Omental fat pad (tissue), 4 donors: ENCODE results near the gene ALDH7A1. TPM values are rescaled to one million over a fixed set of nuclear protein-coding genes. Genes with fewer than 3 reads are reported as not detected.
"Not testable (repeated sequence)": the region's sequence is repeated elsewhere in the genome, so short reads cannot be mapped to it uniquely, and the experiment has no call there.

Experiments used
- ATAC-seq: fragments of 150-250 bp; one replicate; pipeline ENCODE4 v1.9.1; 2016; ENCODE audit warnings: mild to moderate bottlenecking, moderate library complexity; ENCODE audit not compliant: low FRiP score
- DNase-seq: peaks from one replicate; pipeline ENCODE4 v3.0.0-alpha.2; 2019; ENCODE audit warnings: low spot score
- total RNA-seq, 4 donors: library from RNA; depleted of rRNA; stranded (reverse); fragments of >200 nt; gene quantifications; one replicate each; pipeline ENCODE4 v1.1.0, GENCODE V29; 2016
- TF ChIP-seq, protein P1 (sequence below), 3 donors: fragments of 450-650 bp; IDR thresholded peaks; one replicate each; pipeline ENCODE4 v1.5.1; 2016 to 2017; ENCODE audit warnings: antibody characterized with exemption in 3 of 3, mild to moderate bottlenecking in 3 of 3, moderate library complexity in 2 of 3

ALDH7A1 gene
- total RNA-seq, 4 donors from 2014 or later: 14.8 to 32.6 (median 17.9) TPM

- ATAC-seq: peak; percentile 54
- no peak for DNase-seq
- TF ChIP-seq, protein P1, sequence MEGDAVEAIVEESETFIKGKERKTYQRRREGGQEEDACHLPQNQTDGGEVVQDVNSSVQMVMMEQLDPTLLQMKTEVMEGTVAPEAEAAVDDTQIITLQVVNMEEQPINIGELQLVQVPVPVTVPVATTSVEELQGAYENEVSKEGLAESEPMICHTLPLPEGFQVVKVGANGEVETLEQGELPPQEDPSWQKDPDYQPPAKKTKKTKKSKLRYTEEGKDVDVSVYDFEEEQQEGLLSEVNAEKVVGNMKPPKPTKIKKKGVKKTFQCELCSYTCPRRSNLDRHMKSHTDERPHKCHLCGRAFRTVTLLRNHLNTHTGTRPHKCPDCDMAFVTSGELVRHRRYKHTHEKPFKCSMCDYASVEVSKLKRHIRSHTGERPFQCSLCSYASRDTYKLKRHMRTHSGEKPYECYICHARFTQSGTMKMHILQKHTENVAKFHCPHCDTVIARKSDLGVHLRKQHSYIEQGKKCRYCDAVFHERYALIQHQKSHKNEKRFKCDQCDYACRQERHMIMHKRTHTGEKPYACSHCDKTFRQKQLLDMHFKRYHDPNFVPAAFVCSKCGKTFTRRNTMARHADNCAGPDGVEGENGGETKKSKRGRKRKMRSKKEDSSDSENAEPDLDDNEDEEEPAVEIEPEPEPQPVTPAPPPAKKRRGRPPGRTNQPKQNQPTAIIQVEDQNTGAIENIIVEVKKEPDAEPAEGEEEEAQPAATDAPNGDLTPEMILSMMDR (IDR thresholded peaks at IDR 0.05): no peak
Observed at GRCh38 chr5:126525630-126526245, 69.3 kb downstream of the ALDH7A1 start.

DNA sequence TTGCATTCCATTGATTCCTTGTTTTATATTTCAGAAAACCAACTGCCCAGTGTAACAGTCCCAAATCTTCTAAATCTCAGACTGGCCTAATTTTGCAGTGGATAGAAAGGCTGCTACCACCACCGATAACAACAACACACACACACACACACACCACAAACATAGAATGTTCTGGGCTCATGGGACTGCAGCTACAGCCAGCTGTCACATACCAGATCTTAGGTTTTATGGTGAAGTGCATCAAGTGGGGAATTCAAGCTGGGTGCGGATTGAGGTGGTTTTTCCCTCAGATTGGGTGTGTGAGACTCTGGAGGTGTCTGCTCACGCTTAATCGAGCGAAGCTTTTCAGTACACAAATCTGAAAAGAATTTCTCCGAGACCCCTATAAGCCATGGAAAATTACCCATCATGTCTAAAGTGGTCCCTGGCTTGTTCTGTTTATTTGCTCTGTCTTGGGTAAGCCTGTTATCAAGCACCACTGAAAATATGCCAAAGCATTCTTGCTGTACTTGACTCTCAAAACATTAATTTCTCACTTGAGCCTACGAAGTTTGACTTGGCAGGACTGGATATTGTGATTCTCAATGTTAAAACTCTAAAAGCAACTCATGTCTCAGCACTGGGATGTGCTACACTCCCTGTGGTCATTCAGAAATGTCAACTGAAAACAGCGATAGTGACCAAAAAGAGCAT is 71.1 kb downstream of the ALDH7A1 start:
- ATAC-seq (no peak), DNase-seq (no peak)
- TF ChIP-seq, protein P1 (IDR thresholded peaks at IDR 0.05): no peak

DNA sequence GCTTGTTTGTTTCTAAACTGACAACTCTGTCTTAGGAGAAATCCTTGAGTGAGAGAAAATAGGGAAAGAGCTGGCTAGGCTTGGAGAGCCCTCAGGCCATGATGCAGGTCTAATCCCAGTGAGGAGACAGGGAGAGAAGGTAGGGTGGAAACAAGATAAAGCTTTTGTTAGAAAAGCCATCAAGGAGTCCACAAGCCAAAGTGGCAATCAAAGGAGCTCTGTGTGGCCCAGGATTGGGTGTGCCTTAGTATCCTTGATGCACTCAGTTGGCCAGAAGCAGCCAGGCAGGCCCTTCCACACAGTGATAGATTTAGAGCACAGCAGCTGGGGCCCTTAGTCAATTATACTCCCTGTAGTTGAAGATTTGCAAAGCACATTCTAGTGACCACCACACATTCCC is 73.9 kb downstream of the ALDH7A1 start:
- TF ChIP-seq, protein P1 (IDR thresholded peaks at IDR 0.05): no peak
- DNase-seq (no peak), ATAC-seq (no peak)

- DNase-seq: no peak
- TF ChIP-seq, protein P1 (IDR thresholded peaks at IDR 0.05): no peak
- ATAC-seq: no peak
Observed at GRCh38 chr5:126520593-126520953, 74.4 kb downstream of the ALDH7A1 start.

DNA sequence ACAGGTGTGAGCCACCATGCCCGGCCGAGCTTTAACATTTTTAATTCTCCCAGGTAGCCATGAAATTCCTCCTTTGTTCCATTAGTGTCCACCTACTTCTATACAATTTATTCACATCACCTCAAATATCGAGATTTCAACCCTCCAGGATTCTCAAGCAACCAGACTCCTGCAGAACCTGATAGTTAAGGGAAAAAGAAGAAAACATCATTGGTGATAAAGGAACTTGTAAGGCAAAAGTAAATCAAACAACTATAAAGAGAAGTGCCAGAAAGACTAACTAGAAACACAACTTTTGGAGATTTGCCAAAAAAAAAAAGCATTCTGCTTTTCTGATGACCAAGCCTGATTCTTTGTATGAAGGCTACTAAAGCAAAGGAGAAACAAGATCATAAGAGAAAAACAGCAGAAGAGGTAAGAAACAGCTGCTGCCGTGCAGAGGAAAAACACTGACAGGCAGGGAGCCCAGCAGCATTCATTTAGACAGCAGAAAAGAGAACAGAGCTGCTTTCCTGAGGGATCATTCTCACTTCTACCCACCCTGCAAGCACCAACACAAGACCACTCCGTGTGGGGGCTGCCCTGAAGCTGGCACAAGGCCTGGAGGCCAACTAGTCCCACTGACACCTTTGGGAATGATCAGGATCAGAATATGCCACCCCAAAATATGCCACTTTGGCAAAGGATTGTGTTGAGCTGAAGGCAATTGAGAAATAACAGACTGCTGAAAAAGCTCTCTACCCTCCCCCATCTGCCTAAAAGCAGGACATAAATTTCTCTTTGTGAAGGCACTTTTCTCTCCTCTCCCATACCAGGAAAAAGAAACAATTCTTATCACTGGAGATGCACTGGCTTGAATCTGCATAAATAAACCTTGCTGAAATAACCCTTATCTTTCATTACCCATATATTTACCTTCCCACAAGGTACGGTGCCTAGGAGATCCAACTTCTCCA is 75.1 kb downstream of the ALDH7A1 start:
- TF ChIP-seq, protein P1 (IDR thresholded peaks at IDR 0.05): no peak
- no peak for DNase-seq
- peak; percentile 74 for ATAC-seq

- not testable (repeated sequence) for ATAC-seq, DNase-seq
Observed at GRCh38 chr5:126519223-126519622, 75.8 kb downstream of the ALDH7A1 start.

DNA sequence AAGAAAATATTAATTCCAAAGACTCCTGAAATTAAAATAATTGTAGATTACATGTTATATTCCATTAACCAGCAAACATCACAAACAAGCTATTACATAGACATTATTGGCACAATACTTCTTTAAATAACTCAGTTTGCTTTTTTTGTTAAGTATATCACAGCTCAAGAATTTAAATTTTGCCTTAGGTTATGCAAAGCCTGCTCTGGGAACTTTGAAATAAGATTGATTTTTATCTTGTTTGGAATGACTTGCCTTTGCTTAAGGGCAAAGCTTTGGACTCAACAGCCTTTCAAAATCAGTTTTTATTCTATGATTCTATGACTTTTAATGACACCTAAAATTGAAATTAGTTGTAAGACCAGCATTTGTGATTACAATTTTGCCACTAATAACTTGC is 78.2 kb downstream of the ALDH7A1 start:
- ATAC-seq (no peak), DNase-seq (no peak)
- TF ChIP-seq, protein P1 (IDR thresholded peaks at IDR 0.05): no peak
